SK-N-SH treated with all-trans-retinoic acid at 6 μM for 48 hours (cell line): ENCODE data around the gene BMERB1.

Experiments used
- ARNTL ChIP-seq: fragments of 450-650 bp; formaldehyde crosslinking; IDR thresholded peaks from 2 replicates; pipeline ENCODE4 v1.5.0; 2020; ENCODE audit warnings: low read depth, mild to moderate bottlenecking, moderate library complexity, borderline replicate concordance
- BACH2 ChIP-seq: fragments of 250-450 bp; sonication (Bioruptor Pico); IDR thresholded peaks from 2 replicates; pipeline ENCODE4 v1.9.0; 2021; ENCODE audit warnings: mild to moderate bottlenecking, borderline replicate concordance
- CSDC2 ChIP-seq: fragments of 250-450 bp; sonication (Bioruptor Pico); IDR thresholded peaks from 2 replicates; pipeline ENCODE4 v1.5.0; 2020; ENCODE audit warnings: mild to moderate bottlenecking, moderate library complexity
- ESRRG ChIP-seq: fragments of 250-450 bp; sonication (Bioruptor Pico); IDR thresholded peaks from 2 replicates; pipeline ENCODE4 v1.6.1; 2021; ENCODE audit warnings: mild to moderate bottlenecking
- ISL1 ChIP-seq: fragments of 250-450 bp; sonication (Bioruptor Pico); IDR thresholded peaks from 2 replicates; pipeline ENCODE4 v2.1.2; 2022; ENCODE audit warnings: mild to moderate bottlenecking, moderate library complexity
- OSR1 ChIP-seq: fragments of 250-450 bp; sonication (Bioruptor Pico); IDR thresholded peaks from 2 replicates; pipeline ENCODE4 v1.8.0; 2022; ENCODE audit warnings: moderate library complexity, mild to moderate bottlenecking, inconsistent platforms
- RARB ChIP-seq: fragments of 250-450 bp; sonication (Bioruptor Pico); IDR thresholded peaks from 2 replicates; pipeline ENCODE4 v1.8.0; 2021; ENCODE audit warnings: mild to moderate bottlenecking, moderate library complexity
- TCF4 ChIP-seq: fragments of 250-450 bp; sonication (Bioruptor Pico); IDR thresholded peaks from 2 replicates; pipeline ENCODE4 v1.8.0; 2021; ENCODE audit warnings: mild to moderate bottlenecking, moderate library complexity, borderline replicate concordance
- ZFP30 ChIP-seq: fragments of 450-650 bp; formaldehyde crosslinking; IDR thresholded peaks from 2 replicates; pipeline ENCODE4 v1.5.0; 2022; ENCODE audit warnings: mild to moderate bottlenecking, moderate library complexity
- ZNF565 ChIP-seq: fragments of 450-650 bp; formaldehyde crosslinking; conservative IDR thresholded peaks from 2 replicates; pipeline ENCODE4 v1.5.0; 2020; ENCODE audit warnings: low read depth, mild to moderate bottlenecking, moderate library complexity
- ZNF8 ChIP-seq: fragments of 450-650 bp; formaldehyde crosslinking; IDR thresholded peaks from 2 replicates; pipeline ENCODE4 v1.5.0; 2020; ENCODE audit warnings: mild to moderate bottlenecking, moderate library complexity
- TF ChIP-seq, protein P1 (sequence below): fragments of 250-450 bp; sonication (Bioruptor Pico); IDR thresholded peaks from 2 replicates; pipeline ENCODE4 v1.5.1; 2020; ENCODE audit warnings: low read depth, mild to moderate bottlenecking, moderate library complexity
- TF ChIP-seq, protein P2 (sequence below): fragments of 250-450 bp; sonication (Bioruptor Pico); IDR thresholded peaks from 2 replicates; pipeline ENCODE4 v1.5.1; 2021; ENCODE audit warnings: mild to moderate bottlenecking, moderate library complexity
- TF ChIP-seq, protein P3 (sequence below): fragments of 250-450 bp; sonication (Bioruptor Pico); IDR thresholded peaks from 2 replicates; pipeline ENCODE4 v1.8.0; 2020; ENCODE audit warnings: mild to moderate bottlenecking, moderate library complexity, borderline replicate concordance

DNA sequence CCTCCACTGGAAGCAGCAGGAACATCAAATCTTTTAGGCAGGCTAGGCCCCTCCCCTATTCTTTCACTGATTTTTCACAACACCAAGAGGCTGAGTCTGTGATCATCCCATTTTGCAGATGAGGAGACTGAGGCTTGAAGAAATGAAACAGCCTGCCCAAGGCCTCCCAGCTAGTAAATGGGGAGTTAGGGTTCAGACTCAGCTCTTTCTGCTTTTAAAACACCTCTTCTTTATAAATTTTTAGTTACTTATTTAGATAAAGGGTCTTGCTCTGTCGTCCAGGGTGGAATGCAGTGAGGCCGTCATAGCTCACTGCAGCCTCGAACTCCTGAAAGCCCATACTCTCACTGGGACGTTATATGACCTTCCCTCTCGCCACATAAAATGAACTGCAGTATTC lies 82.2 kb downstream of the BMERB1 start:
- no peak for TF ChIP-seq ZNF565
- no peak for TF ChIP-seq ISL1 (CRISPR knock-in tag)
- no peak for TF ChIP-seq ARNTL
- TF ChIP-seq, protein P1, sequence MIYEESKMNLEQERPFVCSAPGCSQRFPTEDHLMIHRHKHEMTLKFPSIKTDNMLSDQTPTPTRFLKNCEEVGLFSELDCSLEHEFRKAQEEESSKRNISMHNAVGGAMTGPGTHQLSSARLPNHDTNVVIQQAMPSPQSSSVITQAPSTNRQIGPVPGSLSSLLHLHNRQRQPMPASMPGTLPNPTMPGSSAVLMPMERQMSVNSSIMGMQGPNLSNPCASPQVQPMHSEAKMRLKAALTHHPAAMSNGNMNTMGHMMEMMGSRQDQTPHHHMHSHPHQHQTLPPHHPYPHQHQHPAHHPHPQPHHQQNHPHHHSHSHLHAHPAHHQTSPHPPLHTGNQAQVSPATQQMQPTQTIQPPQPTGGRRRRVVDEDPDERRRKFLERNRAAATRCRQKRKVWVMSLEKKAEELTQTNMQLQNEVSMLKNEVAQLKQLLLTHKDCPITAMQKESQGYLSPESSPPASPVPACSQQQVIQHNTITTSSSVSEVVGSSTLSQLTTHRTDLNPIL, result no peak
- no peak for TF ChIP-seq RARB
- TF ChIP-seq, protein P2, sequence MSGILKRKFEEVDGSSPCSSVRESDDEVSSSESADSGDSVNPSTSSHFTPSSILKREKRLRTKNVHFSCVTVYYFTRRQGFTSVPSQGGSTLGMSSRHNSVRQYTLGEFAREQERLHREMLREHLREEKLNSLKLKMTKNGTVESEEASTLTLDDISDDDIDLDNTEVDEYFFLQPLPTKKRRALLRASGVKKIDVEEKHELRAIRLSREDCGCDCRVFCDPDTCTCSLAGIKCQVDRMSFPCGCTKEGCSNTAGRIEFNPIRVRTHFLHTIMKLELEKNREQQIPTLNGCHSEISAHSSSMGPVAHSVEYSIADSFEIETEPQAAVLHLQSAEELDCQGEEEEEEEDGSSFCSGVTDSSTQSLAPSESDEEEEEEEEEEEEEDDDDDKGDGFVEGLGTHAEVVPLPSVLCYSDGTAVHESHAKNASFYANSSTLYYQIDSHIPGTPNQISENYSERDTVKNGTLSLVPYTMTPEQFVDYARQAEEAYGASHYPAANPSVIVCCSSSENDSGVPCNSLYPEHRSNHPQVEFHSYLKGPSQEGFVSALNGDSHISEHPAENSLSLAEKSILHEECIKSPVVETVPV (CRISPR knock-in tag), result no peak
- TF ChIP-seq CSDC2, result no peak
- TF ChIP-seq, protein P3, sequence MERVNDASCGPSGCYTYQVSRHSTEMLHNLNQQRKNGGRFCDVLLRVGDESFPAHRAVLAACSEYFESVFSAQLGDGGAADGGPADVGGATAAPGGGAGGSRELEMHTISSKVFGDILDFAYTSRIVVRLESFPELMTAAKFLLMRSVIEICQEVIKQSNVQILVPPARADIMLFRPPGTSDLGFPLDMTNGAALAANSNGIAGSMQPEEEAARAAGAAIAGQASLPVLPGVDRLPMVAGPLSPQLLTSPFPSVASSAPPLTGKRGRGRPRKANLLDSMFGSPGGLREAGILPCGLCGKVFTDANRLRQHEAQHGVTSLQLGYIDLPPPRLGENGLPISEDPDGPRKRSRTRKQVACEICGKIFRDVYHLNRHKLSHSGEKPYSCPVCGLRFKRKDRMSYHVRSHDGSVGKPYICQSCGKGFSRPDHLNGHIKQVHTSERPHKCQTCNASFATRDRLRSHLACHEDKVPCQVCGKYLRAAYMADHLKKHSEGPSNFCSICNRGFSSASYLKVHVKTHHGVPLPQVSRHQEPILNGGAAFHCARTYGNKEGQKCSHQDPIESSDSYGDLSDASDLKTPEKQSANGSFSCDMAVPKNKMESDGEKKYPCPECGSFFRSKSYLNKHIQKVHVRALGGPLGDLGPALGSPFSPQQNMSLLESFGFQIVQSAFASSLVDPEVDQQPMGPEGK (CRISPR knock-in tag), result no peak
- TF ChIP-seq ZNF8 (CRISPR knock-in tag), result no peak
- TF ChIP-seq OSR1, result no peak
- no peak for TF ChIP-seq TCF4 (CRISPR knock-in tag)
- no peak for TF ChIP-seq BACH2 (CRISPR knock-in tag)
- TF ChIP-seq ZFP30 (CRISPR knock-in tag), result no peak
- TF ChIP-seq ESRRG (CRISPR knock-in tag), result no peak
